Activated gamma-delta T cell (primary cell): ENCODE results near the gene SAP30.

ENCODE experiments used
- DNase-seq: peaks from one replicate; lab custom pipeline; 2025; lab: John Stamatoyannopoulos, UW

Gene SAP30

DNA sequence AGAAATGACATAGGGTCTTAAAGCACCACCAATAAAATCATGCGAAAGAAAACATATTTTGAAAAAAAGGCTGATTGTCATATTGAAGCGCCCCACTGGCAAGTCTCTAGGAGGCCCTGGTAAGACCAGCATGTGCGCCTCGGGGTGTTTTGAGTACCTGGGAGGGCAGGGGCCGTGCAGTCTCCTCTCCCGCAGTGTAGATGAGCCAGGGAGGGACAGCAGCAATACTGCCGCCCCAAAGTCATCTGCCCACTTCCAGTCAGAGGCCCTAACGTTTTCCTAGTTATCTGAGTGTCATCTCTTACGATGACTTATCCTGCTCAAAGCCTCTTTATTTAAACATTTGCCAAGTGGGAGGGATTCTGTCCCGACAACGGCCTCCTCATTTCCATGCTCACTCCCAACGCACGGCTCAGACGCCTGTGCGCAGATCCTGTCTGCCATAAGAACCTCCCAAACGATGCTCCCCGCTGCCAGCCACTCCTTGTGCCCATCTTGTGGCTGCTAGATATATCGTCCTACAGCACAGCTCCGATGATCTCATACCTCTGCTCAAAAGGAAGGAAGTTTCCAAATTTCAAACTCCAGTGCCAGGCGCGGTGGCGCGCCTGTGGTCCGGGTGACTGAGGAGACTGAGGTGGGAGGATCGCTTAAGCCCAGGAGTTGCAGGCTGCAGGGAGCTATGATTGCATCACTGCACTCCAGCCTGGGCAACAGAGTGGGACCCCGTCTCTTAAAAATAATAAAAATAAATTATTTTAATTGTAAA, 45.3 kb downstream of the SAP30 start:
- DNase-seq = peak; percentile 3

DNA sequence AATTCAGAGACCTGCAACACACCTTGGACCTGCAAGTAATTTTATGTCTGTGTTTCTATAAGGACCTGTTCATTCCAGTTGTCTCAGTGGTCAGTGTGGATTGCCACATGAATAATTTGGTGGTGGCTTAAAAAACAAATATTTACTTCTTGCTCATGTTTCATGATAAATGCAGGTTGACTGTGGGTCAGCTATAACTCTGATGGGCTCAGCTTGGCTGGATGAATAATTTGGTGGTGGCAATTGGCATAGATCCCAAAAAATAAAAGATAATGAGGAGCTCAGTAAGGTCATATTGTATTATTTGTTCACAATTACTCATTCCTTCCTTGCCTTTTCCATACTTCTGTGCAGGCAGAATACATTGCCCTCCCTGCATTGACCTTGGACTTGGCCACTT, 47.1 kb downstream of the SAP30 start:
- no peak for DNase-seq

DNA sequence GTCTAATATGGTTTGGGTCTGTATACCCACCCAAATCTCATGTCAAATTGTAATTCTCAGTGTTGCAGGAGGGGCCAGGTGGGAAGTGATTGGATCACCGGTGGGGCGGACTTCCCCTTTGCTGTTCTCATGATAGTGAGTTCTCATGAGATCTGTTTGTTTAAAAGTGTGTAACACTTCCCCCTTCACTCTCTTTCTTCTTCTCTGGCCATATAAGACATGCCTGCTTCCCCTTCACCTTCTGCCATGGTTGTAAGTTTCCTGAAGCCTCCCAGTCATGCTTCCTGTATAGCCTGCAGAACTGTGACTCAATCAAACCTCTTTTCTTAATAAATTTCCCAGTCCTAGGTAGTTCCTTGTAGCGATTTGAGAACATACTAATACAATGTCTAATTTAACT, 47.9 kb downstream of the SAP30 start:
- no peak for DNase-seq

DNA sequence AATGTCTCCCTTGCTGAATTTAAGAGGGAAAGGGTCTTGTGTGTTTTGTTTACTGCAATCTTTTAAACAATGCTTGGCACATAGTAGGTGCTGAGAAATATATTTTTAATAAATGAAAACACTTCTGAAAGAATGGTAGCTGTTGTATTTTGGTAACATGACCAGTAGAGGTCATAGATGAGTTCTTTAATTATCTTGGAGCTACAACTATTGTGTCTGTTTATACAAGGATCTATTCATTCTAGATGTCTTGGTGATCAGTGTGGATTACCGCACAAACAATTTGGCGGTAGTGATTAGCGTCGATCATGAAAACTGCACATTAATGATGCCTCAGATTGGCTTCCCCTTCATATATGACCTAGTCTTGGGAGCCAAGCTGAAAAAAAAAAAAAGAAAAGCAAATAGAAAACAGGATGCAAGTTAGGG, 49.6 kb downstream of the SAP30 start:
- DNase-seq = no peak

DNA sequence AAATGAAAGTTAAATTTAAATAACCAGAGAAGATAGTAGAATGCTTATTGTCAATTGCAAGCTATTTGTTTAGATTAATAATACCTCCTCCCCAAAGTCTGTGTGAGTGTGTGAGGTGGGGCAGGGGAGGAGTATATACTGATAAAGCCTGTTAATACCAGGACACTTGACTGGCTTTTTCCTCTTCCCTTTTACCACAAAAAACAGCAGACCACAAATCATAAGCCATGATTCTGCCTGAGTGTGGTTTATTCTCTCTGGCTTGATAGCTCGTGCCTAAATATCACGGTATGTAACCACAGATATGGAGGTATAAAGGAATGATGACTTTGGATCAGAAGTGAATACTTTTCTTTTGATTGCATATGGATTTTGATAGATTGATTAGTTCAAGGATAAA, 50.0 kb downstream of the SAP30 start:
- no peak for DNase-seq

DNA sequence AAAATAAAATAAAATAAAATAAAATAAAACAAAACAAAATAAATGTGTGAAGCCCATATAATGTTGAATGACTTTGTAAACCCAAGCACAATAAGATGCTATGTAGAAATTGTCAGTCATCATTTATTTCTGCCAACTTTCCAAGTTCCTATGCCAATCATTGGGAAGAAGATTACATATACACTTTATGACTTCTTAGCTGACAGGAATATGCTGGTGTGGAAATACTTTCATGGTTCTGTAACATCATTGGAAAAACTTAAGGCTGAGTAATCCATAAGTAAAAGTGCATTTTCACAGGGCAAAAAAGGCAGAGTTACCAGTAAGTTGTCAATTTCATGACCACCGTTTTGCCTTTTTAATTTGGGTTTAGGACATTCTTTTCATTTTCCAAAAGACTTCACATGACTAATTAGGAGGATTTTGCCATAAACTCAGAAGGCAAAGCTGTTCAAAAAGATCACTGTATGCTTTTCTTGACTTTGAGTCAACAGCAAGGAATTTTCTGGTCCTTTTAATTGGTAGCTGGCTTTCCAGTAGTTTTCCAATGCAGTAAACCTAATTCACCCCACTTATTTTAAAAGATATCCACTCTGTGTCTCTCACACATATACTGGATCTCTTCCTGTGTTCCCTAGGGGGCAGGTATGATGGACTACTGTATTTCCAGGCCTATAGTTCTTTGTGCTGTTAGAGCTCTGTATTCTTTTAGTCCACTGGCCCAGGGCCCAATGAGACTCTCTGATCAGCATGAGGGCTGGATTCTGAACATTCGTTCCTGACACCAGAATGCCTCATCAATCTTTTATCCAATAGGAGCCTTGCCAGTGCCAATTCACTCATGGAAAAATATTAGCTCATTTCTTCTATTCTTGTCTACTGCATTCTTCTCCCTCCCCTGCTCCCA, 54.4 kb downstream of the SAP30 start:
- DNase-seq = no peak

DNA sequence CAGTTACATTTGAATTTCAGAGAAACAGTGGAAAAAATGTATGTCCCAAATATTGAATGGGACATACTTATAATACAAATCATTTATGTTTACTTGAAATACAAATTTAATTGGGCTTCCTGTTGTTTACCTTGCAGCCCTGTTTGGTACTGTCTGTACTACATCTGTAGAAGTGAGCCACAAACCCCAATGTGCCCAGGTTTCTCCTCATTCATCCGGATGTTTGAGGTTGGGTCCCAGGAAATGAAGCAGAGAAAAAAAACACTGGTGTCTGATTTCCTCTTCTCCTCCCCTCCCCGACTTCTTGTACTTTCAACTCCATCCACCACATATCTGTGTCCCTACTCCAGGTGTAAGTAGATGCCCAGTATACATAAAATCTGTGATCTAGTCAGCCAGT, 55.3 kb downstream of the SAP30 start:
- no peak for DNase-seq
